ENCODE results near the gene TMEM14A. TPM values are rescaled to one million over a fixed set of nuclear protein-coding genes. Genes with fewer than 3 reads are reported as not detected.
A peak's percentile ranks its signal among the peaks of the same experiment; 100 is the strongest.

The TMEM14A gene
- total and polyA plus RNA-seq, 9 of the 15 experiments (the other 6 are each of a cell fraction or from before 2014, with no cell fraction given) = 3.5 to 43.3 (median 8.5) TPM

- TF ChIP-seq ZNF609 (CRISPR knock-in tag; IDR thresholded peaks at IDR 0.05; ENCODE audit: borderline replicate concordance) (no peak), LEF1 (IDR thresholded peaks at IDR 0.05) (no peak), MTA2 (IDR thresholded peaks at IDR 0.05; ENCODE audit: low read depth) (no peak), ESRRB (CRISPR knock-in tag; IDR thresholded peaks at IDR 0.05; ENCODE audit: borderline replicate concordance) (no peak), CBFA2T3 (IDR thresholded peaks at IDR 0.05) (no peak), CREB1 (IDR thresholded peaks at IDR 0.05) (0 out of 2 replicates have a peak, but pooled peaks have one; percentile 33), CREB1 (CRISPR knock-in tag; IDR thresholded peaks at IDR 0.05) (no peak; the same call in 1 of the 2 replicates), ESRRA (IDR thresholded peaks at IDR 0.05; ENCODE audit: borderline replicate concordance, low read depth) (0 out of 2 replicates have a peak, but pooled peaks have one; percentile 16), E2F3 (CRISPR knock-in tag; IDR thresholded peaks at IDR 0.05) (peak; percentile 25; the same call in 1 of the 2 replicates), MAFK (IDR thresholded peaks at IDR 0.05; ENCODE audit: low read length) (no peak), TSHZ1 (CRISPR knock-in tag; IDR thresholded peaks at IDR 0.05) (no peak), JUN (IDR thresholded peaks at IDR 0.05; ENCODE audit: borderline replicate concordance, low read depth, low read length) (no peak; the same call in 1 of the 2 replicates), JUN (CRISPR knock-in tag; IDR thresholded peaks at IDR 0.05; ENCODE audit: borderline replicate concordance) (no peak), EP400 (IDR thresholded peaks at IDR 0.05) (peak; percentile 35; the same call in 1 of the 2 replicates), ADNP (tag; IDR thresholded peaks at IDR 0.05) (no peak), RNF2 (IDR thresholded peaks at IDR 0.05) (peak; percentile 26; the same call in 1 of the 2 replicates), SRF (CRISPR knock-in tag; IDR thresholded peaks at IDR 0.05) (peak in 1 of 2 experiments; percentile 57; a peak in 2 of 4 replicates), NELFE (IDR thresholded peaks at IDR 0.05; ENCODE audit: insufficient read depth, insufficient read length) (no peak), ZNF143 (CRISPR knock-in tag; IDR thresholded peaks at IDR 0.05) (no peak), EGR1 (conservative IDR thresholded peaks at IDR 0.05) (no peak), FOXA3 (CRISPR knock-in tag; conservative IDR thresholded peaks at IDR 0.05 in 1 of 2, IDR thresholded peaks at IDR 0.05 in 1 of 2) (no peak)
Observed at GRCh38 chr6:52664186-52664990, 6.5 kb upstream of the TMEM14A start (continued).

Data from K562 (cell line).